HG03457 (cell line): ENCODE results near the gene POU4F3.

Experiments
- ATAC-seq: cut with Tn5 transposase; IDR thresholded peaks from one replicate; pipeline ENCODE4 v1.9.1; 2021; ENCODE audit warnings: moderate number of reproducible peaks; ENCODE audit not compliant: unreplicated experiment

The POU4F3 gene

GRCh38 chr5:146390469-146390868 is 51.8 kb downstream of the POU4F3 start:
- no peak for ATAC-seq
